NCI-H2227 (cell line): Measurements from ENCODE around the gene TTC13.
A peak's percentile ranks its signal among the peaks of the same experiment; 100 is the strongest.

Experiments
- DNase-seq: peaks from one replicate; lab custom pipeline; 2025; ENCODE audit not compliant: unreplicated experiment; lab: John Stamatoyannopoulos, UW

Gene TTC13

DNA sequence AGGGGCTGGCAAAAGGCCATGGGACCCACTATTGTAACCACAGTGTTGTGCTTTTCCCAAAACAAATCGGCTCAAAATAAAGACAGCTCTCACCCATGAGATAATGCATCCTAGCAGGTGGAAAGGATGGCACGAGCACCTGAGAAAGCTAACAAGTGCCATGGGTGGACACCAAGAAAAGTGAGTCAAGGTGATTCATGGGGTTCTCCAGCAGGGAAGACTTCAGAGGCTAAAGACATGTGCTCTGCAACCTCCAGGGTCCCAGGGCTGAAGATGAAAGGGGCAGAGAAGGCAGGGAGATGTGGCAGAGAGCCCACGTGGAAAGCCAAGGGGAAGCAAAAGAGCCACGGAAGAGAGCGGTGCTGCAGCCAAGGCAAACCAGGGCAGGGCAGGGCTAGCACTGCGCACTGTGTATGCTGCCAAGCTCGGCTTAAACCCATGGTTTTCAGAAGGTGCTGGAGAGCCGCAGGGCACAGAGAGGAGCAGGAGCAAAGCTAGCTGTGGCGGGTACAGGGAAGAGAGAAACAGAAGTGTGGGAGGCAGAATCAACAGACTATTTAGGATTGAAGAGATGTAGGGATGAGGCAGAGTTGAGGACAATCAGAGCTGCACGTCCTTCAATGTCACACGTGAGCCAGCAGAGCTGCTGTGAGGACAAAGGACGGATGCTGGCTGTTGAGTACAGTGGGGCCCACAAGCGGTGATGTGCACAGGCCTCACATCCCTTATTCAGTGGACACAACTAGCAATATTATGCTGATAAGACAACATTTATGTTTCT lies 68.5 kb downstream of the TTC13 start:
- no peak for DNase-seq

DNA sequence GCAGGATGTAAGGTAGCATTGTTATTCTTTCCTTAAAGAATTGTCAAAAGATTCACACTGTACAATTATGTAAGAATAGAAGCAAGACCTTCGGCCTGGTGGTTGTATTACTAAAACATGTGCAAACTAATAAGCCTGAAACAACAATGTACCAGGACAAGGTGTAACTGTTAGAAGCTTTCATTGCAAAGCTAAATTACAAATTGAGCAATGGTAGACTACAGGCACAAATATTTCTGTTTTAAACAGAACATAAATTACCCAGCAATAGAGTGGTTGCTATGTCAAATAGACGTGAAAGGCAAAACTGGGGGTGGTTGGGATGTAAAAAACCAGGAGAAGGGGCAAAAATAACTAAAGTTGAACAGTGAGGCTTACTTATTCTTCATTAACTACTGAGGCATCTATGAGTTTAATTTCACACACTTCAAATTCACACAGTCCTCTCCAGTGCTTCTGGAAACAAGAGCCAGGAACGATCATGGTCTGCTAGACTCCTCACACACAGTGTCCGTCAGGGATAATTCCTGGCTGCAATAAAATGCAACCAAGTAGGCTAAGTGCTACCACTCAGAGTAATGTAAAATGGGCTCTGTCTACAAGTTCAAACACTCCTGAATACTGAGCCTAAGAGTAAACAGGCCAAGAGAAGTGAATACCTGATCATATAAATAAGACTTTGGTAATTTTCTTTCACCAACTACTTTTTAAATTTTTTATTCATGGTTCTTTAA lies 71.0 kb downstream of the TTC13 start:
- no peak for DNase-seq

DNA sequence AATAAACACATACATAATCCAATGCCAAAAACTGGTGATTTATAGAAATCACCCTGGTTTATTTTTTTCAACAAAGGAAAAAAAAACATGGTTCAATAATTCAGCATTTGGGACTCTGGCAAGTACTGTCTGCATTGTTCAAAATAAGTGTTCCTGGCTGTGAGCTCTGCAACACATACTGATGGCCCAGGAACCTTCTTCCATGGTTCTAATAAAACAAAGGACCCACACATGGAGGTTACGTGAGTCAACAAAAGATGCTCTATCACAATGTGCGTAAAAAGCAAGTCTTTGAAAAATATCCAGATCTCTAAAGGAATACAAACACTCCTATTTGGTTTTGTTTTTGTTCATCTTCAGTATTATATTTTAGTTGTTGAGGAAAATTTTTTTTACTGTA lies 72.4 kb downstream of the TTC13 start:
- DNase-seq: no peak

DNA sequence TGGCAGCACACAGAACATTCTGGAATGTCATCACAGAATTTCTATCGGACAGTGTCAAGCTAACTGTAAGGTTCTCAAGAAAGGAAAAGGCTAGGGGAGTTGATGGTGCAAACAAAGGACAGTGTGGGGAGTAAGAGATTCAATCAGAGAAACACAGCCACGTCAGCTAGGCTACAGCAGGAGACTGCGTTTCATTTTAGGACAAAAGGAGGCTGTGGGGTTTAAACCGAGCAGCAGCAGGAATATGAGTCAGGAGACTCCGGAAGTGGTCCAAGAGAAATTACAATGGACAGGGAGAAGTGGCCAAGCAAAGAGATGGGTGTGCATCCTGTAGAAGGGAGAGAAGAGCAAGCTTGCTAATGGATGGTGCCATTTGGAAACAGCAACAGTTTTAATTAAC lies 72.9 kb downstream of the TTC13 start:
- no peak for DNase-seq

DNA sequence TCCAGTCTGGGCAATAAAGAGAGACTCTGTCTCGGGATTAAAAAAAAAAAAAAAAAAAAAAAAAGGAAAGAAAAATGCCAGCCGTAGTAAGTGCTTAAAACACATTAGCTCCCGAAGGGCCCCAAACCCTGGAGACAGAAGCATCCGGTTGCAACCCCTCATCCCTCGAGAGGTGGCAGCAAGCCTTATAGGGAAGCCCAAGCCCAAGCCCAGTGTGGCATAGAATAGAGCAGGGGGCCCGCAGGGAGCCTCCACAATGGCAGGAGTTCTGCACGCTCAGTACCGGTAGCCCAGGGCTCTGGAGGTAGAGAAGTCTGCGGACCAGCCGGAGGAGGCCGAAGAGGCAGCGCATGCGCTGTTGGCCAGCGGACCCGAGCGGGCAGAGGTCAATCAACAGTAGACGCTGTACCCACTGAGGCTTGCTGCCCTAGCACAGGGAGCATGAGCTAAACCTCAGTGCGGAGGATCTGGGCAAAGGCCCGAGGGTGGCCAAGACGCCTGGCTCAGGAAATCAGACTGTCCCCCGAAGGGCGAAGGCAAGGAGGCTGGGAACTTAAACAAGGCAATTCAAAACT lies 76.2 kb downstream of the TTC13 start:
- no peak for DNase-seq

DNA sequence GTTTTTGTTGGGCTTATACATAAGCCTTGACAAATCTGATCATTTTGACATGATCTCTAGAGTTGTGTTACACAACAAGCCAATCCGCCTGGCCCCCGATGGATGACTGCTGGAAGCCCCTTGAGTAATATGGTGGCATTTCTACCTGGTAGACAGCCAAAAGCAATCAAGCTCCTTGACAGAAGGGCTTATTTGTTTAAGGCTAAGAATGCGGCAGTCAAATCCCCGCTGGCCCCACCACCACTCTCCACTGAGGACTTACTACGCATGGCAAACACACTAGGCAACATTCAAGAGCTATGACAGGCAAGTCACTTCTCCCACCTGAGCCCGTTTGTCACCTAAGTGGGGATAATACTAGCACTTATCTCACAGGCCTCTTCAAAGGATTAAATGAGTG lies 77.0 kb downstream of the TTC13 start:
- DNase-seq: peak; percentile 40

DNA sequence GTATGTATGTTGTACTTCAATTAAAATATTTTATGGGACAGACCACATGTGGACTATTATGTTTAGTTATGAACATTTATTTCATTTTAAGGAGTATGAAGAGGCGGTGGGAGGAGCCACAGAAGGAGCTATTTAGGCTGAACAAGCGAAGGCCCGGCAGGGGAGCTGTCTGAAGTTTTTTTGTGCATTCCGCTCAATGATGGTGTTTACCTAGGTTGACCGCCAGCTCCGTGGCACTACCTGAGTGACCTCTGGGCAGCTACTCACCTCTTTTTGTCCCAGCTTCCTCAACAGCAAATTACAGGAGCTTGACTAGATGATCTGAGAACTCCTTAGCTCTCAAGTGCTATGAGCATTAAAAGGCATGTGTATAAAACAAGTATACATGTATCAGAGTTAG lies 77.7 kb downstream of the TTC13 start:
- no peak for DNase-seq

DNA sequence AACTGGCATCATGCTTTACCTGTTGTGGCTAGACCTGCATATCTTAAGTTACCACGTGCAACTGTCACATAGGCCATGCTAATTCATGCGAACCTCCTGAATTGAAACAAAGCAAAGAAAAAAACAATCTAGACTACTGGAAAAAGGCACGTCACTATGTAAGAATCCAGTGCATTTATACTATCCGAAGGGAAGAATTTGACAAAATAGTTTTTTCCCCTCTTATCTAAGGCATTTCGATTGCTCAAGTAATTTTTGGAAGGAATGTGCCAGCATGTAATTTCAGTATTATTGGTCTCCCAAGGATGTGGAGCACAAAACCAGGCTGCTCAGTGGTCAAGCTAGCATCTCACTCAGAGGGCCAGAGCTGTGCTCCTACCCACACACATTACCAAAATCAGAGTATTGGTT lies 78.8 kb downstream of the TTC13 start:
- no peak for DNase-seq

DNA sequence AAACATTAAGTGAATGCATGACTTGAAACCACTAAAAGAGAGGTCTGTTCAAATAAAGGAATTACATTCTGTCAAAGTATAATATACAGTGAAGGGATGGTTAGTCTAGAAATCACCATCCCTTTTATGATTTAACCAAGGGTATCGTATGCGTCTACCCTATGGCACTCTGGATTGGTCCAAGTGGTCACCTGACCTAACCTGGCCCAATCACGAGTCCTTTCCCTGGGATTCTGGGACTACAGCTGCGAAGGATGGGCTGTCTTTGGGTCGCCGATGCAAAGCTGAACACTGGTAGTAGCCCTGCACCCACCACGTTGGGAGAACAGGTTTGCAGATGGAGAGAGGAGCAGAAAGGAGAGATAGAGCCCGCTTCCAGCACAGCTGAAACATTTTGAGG lies 79.9 kb downstream of the TTC13 start:
- DNase-seq: no peak

DNA sequence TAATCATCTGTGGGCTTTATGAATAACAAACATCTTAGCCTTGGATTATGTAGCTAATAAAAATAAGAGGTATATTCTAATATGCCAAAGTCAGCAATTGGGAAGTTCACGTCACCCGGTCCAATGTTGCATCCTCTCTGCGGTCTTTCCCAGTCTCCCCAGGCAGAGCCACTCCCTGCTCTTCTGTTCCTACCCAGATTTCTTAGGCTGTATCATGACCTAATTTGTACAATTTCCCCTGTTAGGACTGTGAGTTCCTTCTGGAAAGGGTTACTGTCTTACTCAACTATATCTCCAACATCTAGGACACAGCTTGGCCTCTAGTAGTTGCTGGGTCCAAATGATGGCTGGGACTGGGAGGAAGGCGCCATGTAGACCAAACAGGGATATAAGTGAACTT lies 80.5 kb downstream of the TTC13 start:
- DNase-seq: no peak

DNA sequence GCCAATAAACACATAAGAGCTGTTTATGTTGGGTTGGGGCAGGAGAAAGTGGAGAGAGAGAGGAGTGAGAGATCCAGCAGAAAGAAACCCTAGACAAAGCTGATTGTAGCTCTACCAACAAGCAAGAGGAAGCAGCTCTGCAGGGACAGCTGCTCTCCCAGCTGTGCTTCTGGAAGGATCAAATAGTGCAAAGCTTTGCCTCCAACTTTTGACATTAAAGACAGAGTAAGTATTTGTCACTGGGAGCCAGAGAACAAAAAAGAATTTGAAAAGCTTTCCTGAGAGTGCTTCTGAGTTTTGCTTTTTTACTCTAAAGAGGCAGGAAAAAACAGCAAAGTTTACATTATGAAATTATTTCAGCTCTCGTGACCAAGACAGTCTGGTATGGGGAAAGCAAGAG lies 81.9 kb downstream of the TTC13 start:
- DNase-seq: no peak

DNA sequence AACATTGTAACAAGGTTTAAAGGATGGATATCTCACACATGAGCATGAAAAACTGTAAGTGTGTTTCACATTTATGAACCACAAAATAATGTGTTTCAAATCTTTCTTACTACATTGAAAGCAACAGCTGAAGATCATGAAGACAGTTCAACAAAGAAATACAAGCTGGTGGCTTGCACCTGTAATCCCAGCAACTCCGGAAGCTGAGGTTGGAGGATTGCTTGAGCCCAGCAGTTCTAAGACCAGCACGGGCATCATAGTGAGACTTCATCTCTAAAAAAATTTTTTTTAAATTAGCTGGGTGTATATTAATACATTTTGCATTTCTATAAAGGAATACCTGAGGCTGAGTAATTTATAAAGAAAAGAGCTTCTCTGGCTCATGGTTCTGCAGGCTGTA lies 83.2 kb downstream of the TTC13 start:
- DNase-seq: no peak

DNA sequence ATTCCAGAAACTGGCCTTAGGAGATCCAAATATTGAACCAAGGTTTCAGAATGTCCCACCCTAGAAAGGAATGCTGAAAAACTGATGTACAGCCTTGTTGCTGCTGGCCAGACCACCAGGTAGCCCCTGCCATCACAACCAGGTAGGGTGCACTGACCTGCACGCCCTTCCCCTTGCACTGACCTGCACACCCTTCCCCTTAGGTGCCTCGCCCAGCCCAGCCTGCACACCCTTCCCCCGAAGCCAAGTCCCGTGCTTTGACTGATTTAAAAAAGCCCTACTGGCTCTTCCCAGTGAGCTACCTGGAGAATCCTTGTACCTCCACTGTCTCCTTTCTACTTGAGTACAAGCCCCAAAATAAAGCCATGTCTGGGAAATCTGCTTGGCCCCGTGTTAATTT lies 84.0 kb downstream of the TTC13 start:
- DNase-seq: no peak

DNA sequence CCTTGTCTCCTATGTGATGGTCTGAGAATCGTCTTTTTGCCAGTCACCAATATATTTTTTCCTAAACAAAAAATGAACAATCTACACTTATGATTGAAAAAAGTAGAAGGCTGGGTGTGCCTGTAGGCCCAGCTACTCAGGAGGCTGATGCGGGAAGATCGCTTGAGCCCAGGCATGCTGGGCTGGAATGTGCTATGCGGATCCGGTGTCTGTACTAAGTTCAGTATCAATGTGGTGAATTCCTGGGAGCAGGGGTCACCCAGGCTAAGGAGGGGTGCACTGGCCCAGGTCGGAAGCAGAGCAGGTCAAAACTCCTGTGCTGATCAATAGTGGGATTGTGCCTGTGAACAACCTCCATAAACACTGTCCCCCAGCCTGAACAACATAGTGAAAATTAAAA lies 84.6 kb downstream of the TTC13 start:
- DNase-seq: no peak

DNA sequence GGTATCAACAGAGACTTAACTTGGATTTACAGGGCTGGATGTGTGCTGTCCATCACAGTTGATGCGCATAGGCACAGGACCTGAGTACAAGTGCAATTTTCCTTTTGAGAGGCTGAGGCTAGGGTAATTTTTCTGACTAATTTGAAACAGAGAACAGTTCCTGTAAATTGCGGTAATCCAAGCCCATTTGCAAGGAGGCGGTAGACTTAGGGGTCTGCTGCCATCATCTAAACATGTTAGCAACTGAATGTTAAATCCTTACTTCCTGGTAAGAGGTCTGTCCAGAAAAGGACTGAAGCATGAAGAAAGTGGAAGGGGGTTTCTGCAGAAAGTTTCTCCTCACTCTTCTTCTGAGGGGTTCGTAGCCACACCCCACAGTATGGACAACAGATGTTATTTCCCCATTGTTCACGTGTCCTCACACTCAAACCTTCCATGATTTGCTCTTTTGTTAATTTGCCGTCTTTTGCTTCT lies 86.6 kb downstream of the TTC13 start:
- DNase-seq: no peak

DNA sequence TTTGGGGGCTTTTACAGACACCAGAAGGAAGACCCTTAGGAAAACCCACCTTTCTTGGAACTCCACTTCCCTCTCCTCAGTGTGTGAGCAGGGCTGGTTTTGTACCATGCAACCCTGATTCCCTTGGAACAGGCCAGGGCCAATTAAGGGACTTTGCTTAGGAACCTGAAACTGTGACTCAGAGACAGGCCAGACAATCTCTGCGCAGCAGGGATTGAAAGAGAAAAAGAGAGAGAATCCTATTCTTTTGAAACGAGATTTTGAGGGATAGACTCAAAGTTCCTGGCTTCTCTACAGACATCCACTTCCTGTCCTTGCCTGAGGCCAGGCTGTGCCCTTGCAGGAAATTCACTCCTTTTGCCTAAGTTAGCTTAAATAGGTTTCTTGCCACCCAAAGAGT lies 87.2 kb downstream of the TTC13 start:
- DNase-seq: no peak

DNA sequence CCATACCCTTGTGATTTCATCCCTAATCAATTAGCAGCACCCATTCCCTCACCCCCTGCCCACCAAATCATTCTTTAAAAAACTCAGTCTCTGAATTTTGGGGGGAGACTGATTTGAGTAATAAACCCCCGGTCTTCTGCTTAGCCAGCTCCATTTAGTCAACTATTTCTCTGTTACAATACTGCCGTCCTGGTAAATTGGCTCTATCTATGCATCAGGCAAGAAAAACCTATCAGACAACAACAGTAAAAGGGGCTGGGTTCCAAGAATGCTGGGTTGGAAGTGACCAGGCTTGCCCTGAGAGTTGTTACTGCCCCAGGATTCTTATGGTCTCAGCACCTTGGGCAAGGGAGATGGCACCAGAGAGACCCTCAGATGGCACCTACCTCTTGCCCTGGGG lies 94.0 kb downstream of the TTC13 start:
- DNase-seq: no peak

DNA sequence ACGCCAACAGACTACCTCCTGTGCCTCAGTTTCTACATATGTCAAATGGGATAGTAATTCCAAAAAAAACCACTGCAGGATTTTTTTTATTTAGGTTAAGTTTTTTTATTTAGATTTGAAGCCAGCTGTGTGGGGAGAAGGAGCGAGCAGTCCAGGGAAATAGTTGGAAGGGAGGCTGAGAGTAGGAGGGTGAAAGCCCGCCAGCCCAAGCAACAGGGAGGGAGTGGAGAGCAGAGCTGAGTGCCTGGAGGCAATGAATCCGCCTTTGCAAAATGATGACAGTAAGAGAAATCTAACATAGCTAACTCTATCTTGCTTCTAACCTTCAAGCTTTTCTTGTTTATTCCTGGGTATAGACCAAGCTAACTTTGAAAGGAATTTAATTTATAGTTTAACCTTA lies 94.7 kb downstream of the TTC13 start:
- no peak for DNase-seq

DNA sequence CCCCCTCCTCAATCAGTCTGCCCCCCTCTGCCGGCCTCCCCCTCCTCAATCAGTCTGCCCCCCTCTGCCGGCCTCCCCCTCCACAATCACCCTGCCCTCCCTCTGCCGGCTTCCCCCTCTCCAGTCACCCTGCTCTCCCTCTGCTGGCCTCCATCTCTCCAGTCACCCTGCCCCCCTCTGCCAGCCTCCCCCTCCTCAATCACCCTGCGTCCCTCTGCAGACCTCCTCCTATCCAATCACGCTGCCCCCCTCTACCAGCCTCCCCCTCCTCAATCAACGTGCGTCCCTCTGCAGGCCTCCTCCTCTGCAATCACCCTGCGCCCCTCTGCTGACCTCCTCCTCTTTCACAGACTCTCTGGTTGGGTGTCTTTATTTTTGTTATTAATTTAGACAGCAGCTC lies 98.9 kb downstream of the TTC13 start:
- DNase-seq: no peak

DNA sequence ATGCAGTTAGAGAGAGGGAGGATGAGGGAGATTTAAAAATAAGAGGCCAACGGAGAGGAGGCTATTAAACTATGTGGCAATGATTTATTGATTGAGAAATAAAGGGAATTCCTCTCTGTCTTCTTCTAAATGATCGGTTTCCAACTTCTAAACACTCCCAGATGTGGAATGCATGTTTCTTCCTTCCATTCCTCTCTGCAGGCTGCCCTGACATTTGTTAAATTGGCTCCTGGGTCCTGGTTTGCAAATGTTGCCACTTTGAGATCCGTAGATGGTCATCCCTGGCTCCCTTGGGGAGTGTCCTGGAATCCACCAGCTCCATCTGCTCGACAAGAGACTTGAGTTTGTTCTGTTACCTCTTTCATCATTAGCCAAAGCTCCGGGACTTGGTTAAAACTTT lies 100.1 kb downstream of the TTC13 start:
- DNase-seq: no peak

DNA sequence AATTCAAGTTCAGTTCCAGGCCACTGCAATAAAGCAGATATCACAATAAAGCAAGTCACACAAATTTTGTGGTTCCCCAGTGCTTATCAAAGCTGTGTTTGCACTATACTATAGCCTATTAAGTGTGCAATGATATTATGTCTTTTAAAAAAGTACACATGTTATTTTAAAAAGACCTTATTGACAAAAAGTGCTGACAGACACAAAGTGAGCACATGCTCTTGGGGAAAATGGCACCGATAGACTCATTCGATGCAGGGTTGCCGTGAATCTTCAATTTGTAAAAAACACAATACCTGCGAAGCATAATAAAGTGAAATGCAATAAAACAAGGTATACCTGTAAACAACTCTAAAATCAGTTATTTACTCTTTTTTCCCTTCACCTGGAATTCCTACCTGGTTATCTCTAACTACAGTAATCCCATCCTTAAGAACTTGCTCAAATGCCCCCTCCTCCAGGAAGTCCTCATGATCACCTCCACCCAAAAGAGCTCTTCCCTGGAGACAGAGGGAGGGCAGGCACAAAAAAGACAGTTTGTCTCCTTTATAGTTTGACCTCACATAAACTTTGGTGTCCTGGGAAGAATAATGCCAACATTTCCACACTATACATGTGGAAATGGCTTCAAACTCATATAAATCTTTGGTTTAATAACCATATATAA lies 100.6 kb downstream of the TTC13 start:
- no peak for DNase-seq
